SK-N-SH (cell line): ENCODE measurements around the gene SLC12A5. TPM values are rescaled to one million over a fixed set of nuclear protein-coding genes. Genes with fewer than 3 reads are reported as not detected.

ENCODE experiments used
- CTCF ChIA-PET: fragments of 300-600, 350-600 bp; formaldehyde crosslinking; extraction: SDS; loops from one replicate; lab custom pipeline; 2021; lab: Yijun Ruan, JAX
- POLR2A ChIA-PET: fragments of 350-600 bp; sonication (Branson Sonifier 250); formaldehyde crosslinking; extraction: SDS; loops from one replicate; lab custom pipeline; 2020; ENCODE audit warnings: antibody characterized with exemption, inconsistent platforms; lab: Yijun Ruan, JAX
- DNase-seq: peaks from one replicate; pipeline ENCODE4 v3.0.0; 2012
- H2AFZ ChIP-seq: fragments of 200-600 bp; sonication (generic); 2 replicates; pipeline ENCODE4 v1.8.1; 2016; ENCODE audit warnings: antibody characterized with exemption, mild to moderate bottlenecking, low read depth
- H3F3A ChIP-seq: fragments of 200-600 bp; sonication (generic); replicated peaks from 2 replicates; pipeline ENCODE3; 2016; ENCODE audit warnings: antibody characterized with exemption, mild to moderate bottlenecking; ENCODE audit not compliant: insufficient read depth
- H3K27ac ChIP-seq, 2 experiments: fragments of 200-500 bp in 1 of 2; fragments of 200-600 bp in 1 of 2; sonication (Bioruptor generic) in 1 of 2; sonication (generic), shearing (Covaris generic) in 1 of 2; 2 replicates each; pipeline versions ENCODE4 v1.5.1 to v1.6.1; 2014 to 2016; ENCODE audit warnings: low read depth in 2 of 2, inconsistent platforms in 1 of 2, low read length in 1 of 2, mild to moderate bottlenecking in 1 of 2, mixed read lengths in 1 of 2
- H3K27me3 ChIP-seq: fragments of 200-600 bp; sonication (generic), shearing (Covaris generic); 2 replicates; pipeline ENCODE4 v1.6.1; 2016; ENCODE audit warnings: mixed run types; ENCODE audit not compliant: insufficient read depth
- H3K36me3 ChIP-seq, 2 experiments: fragments of 200-500 bp in 1 of 2; fragments of 200-600 bp in 1 of 2; sonication (Bioruptor generic) in 1 of 2; sonication (generic) in 1 of 2; replicated peaks in 1 of 2; 2 replicates each; pipeline versions ENCODE3 to v1.5.1; 2014 to 2016; ENCODE audit warnings: low read length in 1 of 2, mild to moderate bottlenecking in 1 of 2; ENCODE audit not compliant: insufficient read depth in 2 of 2, control insufficient read depth in 1 of 2
- H3K4me1 ChIP-seq, 2 experiments: fragments of 200-500 bp in 1 of 2; fragments of 200-600 bp in 1 of 2; sonication (Bioruptor generic) in 1 of 2; sonication (generic), shearing (Covaris generic) in 1 of 2; 2 replicates each; pipeline versions ENCODE4 v1.5.1 to v1.6.1; 2014 to 2016; ENCODE audit warnings: low read depth in 1 of 2, low read length in 1 of 2, mixed run types in 1 of 2; ENCODE audit not compliant: insufficient read depth in 2 of 2, control insufficient read depth in 1 of 2
- H3K4me2 ChIP-seq: fragments of 200-600 bp; sonication (generic), shearing (Covaris generic); 2 replicates; pipeline ENCODE4 v1.6.1; 2017; ENCODE audit warnings: mixed run types
- H3K4me3 ChIP-seq, 2 experiments: fragments of 200-500 bp in 1 of 2; fragments of 200-600 bp in 1 of 2; sonication (Bioruptor generic) in 1 of 2; sonication (generic), shearing (Covaris generic) in 1 of 2; 2 replicates each; pipeline versions ENCODE4 v1.5.1 to v1.8.1; 2014 to 2016; ENCODE audit warnings: low read depth in 2 of 2, inconsistent platforms in 1 of 2, low read length in 1 of 2, mild to moderate bottlenecking in 1 of 2, mixed read lengths in 1 of 2, moderate library complexity in 1 of 2
- H3K79me2 ChIP-seq: fragments of 200-600 bp; sonication (generic); 2 replicates; pipeline ENCODE4 v1.8.1; 2017; ENCODE audit warnings: mild to moderate bottlenecking; ENCODE audit not compliant: insufficient read depth
- H3K9ac ChIP-seq: fragments of 200-600 bp; sonication (generic); 2 replicates; pipeline ENCODE4 v1.6.1; 2017; ENCODE audit warnings: mixed run types
- H3K9me2 ChIP-seq: fragments of 200-600 bp; sonication (generic); 2 replicates; pipeline ENCODE4 v1.6.1; 2017; ENCODE audit warnings: mixed run types
- H3K9me3 ChIP-seq: fragments of 200-600 bp; sonication (generic); 2 replicates; pipeline ENCODE4 v1.6.1; 2017; ENCODE audit warnings: mixed run types, mild to moderate bottlenecking, moderate library complexity
- H4K20me1 ChIP-seq: fragments of 200-600 bp; sonication (generic); 2 replicates; pipeline ENCODE4 v1.6.1; 2017; ENCODE audit warnings: mild to moderate bottlenecking, mixed run types; ENCODE audit not compliant: insufficient read depth
- CTCF ChIP-seq: fragments of 200-600 bp; sonication (generic); IDR thresholded peaks from 2 replicates; pipeline ENCODE4 v1.6.1; 2017; ENCODE audit warnings: antibody characterized with exemption, mild to moderate bottlenecking, moderate library complexity
- ELF1 ChIP-seq: IDR thresholded peaks from 2 replicates; pipeline ENCODE4 v1.4.0; 2012
- FOXM1 ChIP-seq: IDR thresholded peaks from 2 replicates; pipeline ENCODE4 v1.4.0; 2012; ENCODE audit warnings: low read depth, mild to moderate bottlenecking
- MAX ChIP-seq: IDR thresholded peaks from 2 replicates; pipeline ENCODE4 v1.4.0; 2012; ENCODE audit warnings: low read depth
- MXI1 ChIP-seq: IDR thresholded peaks from 2 replicates; pipeline ENCODE4 v1.6.1; 2012; ENCODE audit warnings: mild to moderate bottlenecking, low read depth, low read length, improper control_type of control experiment
- POLR2AphosphoS5 ChIP-seq: IDR thresholded peaks from 2 replicates; pipeline ENCODE4 v1.6.1; 2012; ENCODE audit warnings: low read depth, low read length
- WGBS: methylation state at CpG from one replicate; pipeline ENCODE4 v1.1.6; 2017; ENCODE audit warnings: low lambda C conversion rate; 5-methylcytosine and 5-hydroxymethylcytosine counted together
- polyA plus RNA-seq, 3 experiments: library from polyadenylated mRNA; depleted of rRNA; stranded (reverse); fragments of >200 nt; gene quantifications; 2 replicates each; pipeline ENCODE4 v1.2.3, GENCODE V29; 2012

SLC12A5 gene
- polyA plus RNA-seq, 1 of the 3 experiments (the other 2 are of a cell fraction), result 19.9 TPM

GRCh38 chr20:46108976-46109375, 80.0 kb downstream of the SLC12A5 start:
- H3K36me3 ChIP-seq, result no peaks in the 10 kb centered on the region
- WGBS, result 72% methylated on average over 6 of the region's 14 CpGs
- no peaks in the 10 kb centered on the region for H3K9me3 ChIP-seq
- H3K27me3 ChIP-seq, result peaks cover 11% of the 10 kb centered on the region
- H3K79me2 ChIP-seq, result no peaks in the 10 kb centered on the region
- TF ChIP-seq POLR2AphosphoS5 (no peak), MAX (no peak), ELF1 (no peak), MXI1 (no peak), CTCF (no peak), FOXM1 (no peak)
- H3K4me3 ChIP-seq, result no peak overlapping the region
- H3F3A ChIP-seq, result no peaks in the 10 kb centered on the region
- ChIA-PET POLR2A (no interaction called here), CTCF (interaction anchor here (1.7 kb wide), 1 partner anchor 23 kb away, joined by 6 read pairs; no protein-coding TSS in a partner anchor)
- no peaks in the 10 kb centered on the region for H4K20me1 ChIP-seq
- H3K27ac ChIP-seq, result no peak overlapping the region
- no peak for DNase-seq
- no peak overlapping the region for H3K9ac ChIP-seq
- H3K4me1 ChIP-seq, result peaks cover 0 to 6% of the 10 kb centered on the region in 2 experiments; a peak in 1 of 4 replicates
- no peaks in the 10 kb centered on the region for H3K9me2 ChIP-seq
- H3K4me2 ChIP-seq, result no peak overlapping the region
- H2AFZ ChIP-seq, result no peak overlapping the region

Other genes with a start within 250 kb of the SLC12A5 start
- gene WFDC3, start 237.3 kb upstream of the SLC12A5 start, polyA plus RNA-seq (2012; rRNA removed), result 0.76 and 0.97 TPM in 2 replicates
- 60.0 and 65.8 TPM in 2 replicates for gene DNTTIP1, start 237.3 kb upstream of the SLC12A5 start, polyA plus RNA-seq (2012; rRNA removed)
- gene UBE2C, start 216.6 kb upstream of the SLC12A5 start, polyA plus RNA-seq (2012; rRNA removed), result 82.8 and 115 TPM in 2 replicates
- 0.57 and 1.1 TPM in 2 replicates for gene TNNC2, start 201.9 kb upstream of the SLC12A5 start, polyA plus RNA-seq (2012; rRNA removed)
- 20.6 and 22.1 TPM in 2 replicates for gene SNX21, start 195.4 kb upstream of the SLC12A5 start, polyA plus RNA-seq (2012; rRNA removed)
- 48.4 and 54.8 TPM in 2 replicates for gene ACOT8, start 171.8 kb upstream of the SLC12A5 start, polyA plus RNA-seq (2012; rRNA removed)
- 2.3 and 2.9 TPM in 2 replicates for gene ZSWIM3, start 171.6 kb upstream of the SLC12A5 start, polyA plus RNA-seq (2012; rRNA removed)
- gene ZSWIM1, start 148.0 kb upstream of the SLC12A5 start, polyA plus RNA-seq (2012; rRNA removed), result 1.8 and 2.8 TPM in 2 replicates
- 1.3 and 2.9 TPM in 2 replicates for gene SPATA25, start 141.6 kb upstream of the SLC12A5 start, polyA plus RNA-seq (2012; rRNA removed)
- gene NEURL2, start 138.0 kb upstream of the SLC12A5 start, polyA plus RNA-seq (2012; rRNA removed), result 3.5 and 4.7 TPM in 2 replicates
- 338 and 363 TPM in 2 replicates for gene CTSA, start 137.9 kb upstream of the SLC12A5 start, polyA plus RNA-seq (2012; rRNA removed)
- 114 and 154 TPM in 2 replicates for gene PLTP, start 117.1 kb upstream of the SLC12A5 start, polyA plus RNA-seq (2012; rRNA removed)
- 18.2 and 23.1 TPM in 2 replicates for gene PCIF1, start 94.5 kb upstream of the SLC12A5 start, polyA plus RNA-seq (2012; rRNA removed)
- 8.5 and 11.7 TPM in 2 replicates for gene ZNF335, start 57.0 kb upstream of the SLC12A5 start, polyA plus RNA-seq (2012; rRNA removed)
- gene MMP9, start 20.3 kb upstream of the SLC12A5 start, polyA plus RNA-seq (2012; rRNA removed), result 0.18 and 0.23 TPM in 2 replicates
- gene NCOA5, start 60.7 kb downstream of the SLC12A5 start, polyA plus RNA-seq (2012; rRNA removed), result 18.6 and 20.4 TPM in 2 replicates
- gene CD40, start 89.1 kb downstream of the SLC12A5 start, polyA plus RNA-seq (2012; rRNA removed), result not detected in 2 replicates